Kidney (tissue), 14 donors: ENCODE results near the gene IFI27L2. TPM values are rescaled to one million over a fixed set of nuclear protein-coding genes. Genes with fewer than 3 reads are reported as not detected.

Source experiments
- DNase-seq, 5 donors: peaks; one replicate each; pipeline ENCODE4 v3.0.0-alpha.2; 2013 to 2020
- FAIRE-seq: peaks from 2 replicates; lab custom pipeline; 2012; peaks lifted over from hg19 to GRCh38; lab: Jason Lieb, UNC
- H3K27ac ChIP-seq, 2 donors: one replicate each; pipeline ENCODE4 v1.7.0; 2013; ENCODE audit warnings: low read depth in 2 of 2, low read length in 2 of 2, inconsistent platforms in 1 of 2
- H3K27me3 ChIP-seq: one replicate; pipeline ENCODE4 v1.7.1; 2013; ENCODE audit warnings: low read length, inconsistent platforms; ENCODE audit not compliant: control insufficient read depth, insufficient read depth
- H3K36me3 ChIP-seq, 3 donors: one replicate each; pipeline versions ENCODE4 v1.7.0 to v1.7.1; 2013; ENCODE audit warnings: low read length in 3 of 3, control low read depth in 1 of 3, inconsistent platforms in 1 of 3; ENCODE audit not compliant: insufficient read depth in 3 of 3, control insufficient read depth in 2 of 3
- H3K4me1 ChIP-seq, 3 donors: one replicate each; pipeline versions ENCODE4 v1.7.0 to v1.7.1; 2013; ENCODE audit warnings: low read length in 3 of 3, inconsistent platforms in 1 of 3, low read depth in 1 of 3; ENCODE audit not compliant: control insufficient read depth in 2 of 3, insufficient read depth in 2 of 3
- H3K4me3 ChIP-seq, 3 donors: one replicate each; pipeline versions ENCODE4 v1.7.0 to v1.8.1; 2013; ENCODE audit warnings: low read length in 3 of 3, control low read depth in 1 of 3, inconsistent platforms in 1 of 3
- H3K9ac ChIP-seq, 3 donors: one replicate each; pipeline versions ENCODE4 v1.7.0 to v1.7.1; 2013; ENCODE audit warnings: low read length in 3 of 3, control low read depth in 1 of 3, inconsistent platforms in 1 of 3
- H3K9me3 ChIP-seq, 3 donors: one replicate each; pipeline versions ENCODE4 v1.7.0 to v1.7.1; 2013; ENCODE audit warnings: low read length in 3 of 3, control low read depth in 1 of 3, inconsistent platforms in 1 of 3; ENCODE audit not compliant: control insufficient read depth in 2 of 3, insufficient read depth in 1 of 3
- CTCF ChIP-seq: IDR thresholded peaks from 3 replicates; pipeline ENCODE4 v1.5.1; 2012; ENCODE audit warnings: mild to moderate bottlenecking, moderate library complexity, borderline replicate concordance; ENCODE audit not compliant: insufficient read depth; ENCODE audit errors: extremely low read depth
- intact Hi-C: fragments of 100-400 bp; cut with DNase I; formaldehyde crosslinking; loops from one replicate; pipeline ENCODE4 v1.11.1; 2022
- polyA plus RNA-seq: library from polyadenylated mRNA; stranded (reverse); fragments of 350-450 nt; fragmentation: Illumina TruSeq; extraction: RNeasy Lipid Tissue Mini Kit (QIAGEN cat#74804); gene quantifications from one replicate; pipeline ENCODE4 v1.2.3, GENCODE V29; 2014; ENCODE audit warnings: low read depth, low replicate concordance; ENCODE audit not compliant: insufficient read depth
- total RNA-seq: library from RNA; stranded (reverse); fragmentation: NEBNext Ultra II Directional; extraction: Animal tissue kit (Norgen Biotek cat#: 25700); gene quantifications from one replicate; pipeline ENCODE4 v1.2.1, GENCODE V29; 2021
- donor health status: control.
- donor health status: control.
- donor health status: control.
- donor health status: control.
- donor health status: control.
- donor health status: DM: yes; HTN: yes; CAD: no.
- donor health status: Normal renal cell carcinoma (clear cell type).

Gene IFI27L2
- total and polyA plus RNA-seq, 2 donors from 2014 or later, result 28.2 to 223 TPM

- Histone ChIP-seq H3K9me3 (peaks cover 0 to 9% (median 0%) of the 10 kb centered on the region in 3 donors), H3K4me3 (no peak overlapping the region), H3K9ac (no peak overlapping the region), H3K27me3 (no peaks in the 10 kb centered on the region), H3K36me3 (no peaks in the 10 kb centered on the region), H3K4me1 (peaks cover 0 to 3% (median 0%) of the 10 kb centered on the region in 3 donors), H3K27ac (peak overlapping the region; percentile 11 to 29)
- no peak for FAIRE-seq
- TF ChIP-seq CTCF, result no peak
- peak in 2 of 5 donors; percentile 12 to 20 for DNase-seq
- intact Hi-C loops, result no loop called here
These were observed 14.3 kb downstream of the IFI27L2 start for GRCh38 chr14:94115058-94115591.

- DNase-seq (peak in 1 of 5 donors; percentile 8), FAIRE-seq (no peak)
- Histone ChIP-seq H3K27me3 (no peaks in the 10 kb centered on the region), H3K4me1 (peaks cover 0 to 3% (median 0%) of the 10 kb centered on the region in 3 donors), H3K9ac (peak overlapping the region in 1 of 3 donors; percentile 22), H3K9me3 (peaks cover 0 to 6% (median 0%) of the 10 kb centered on the region in 3 donors), H3K4me3 (no peak overlapping the region), H3K36me3 (no peaks in the 10 kb centered on the region), H3K27ac (peak overlapping the region; percentile 11 to 29)
- no peak for TF ChIP-seq CTCF
- intact Hi-C loops, result no loop called here
These were observed 14.8 kb downstream of the IFI27L2 start for GRCh38 chr14:94114589-94115057.

GRCh38 chr14:94113908-94114588, 15.4 kb downstream of the IFI27L2 start:
- peak overlapping the region in 1 of 3 donors; percentile 4 for H3K4me3 ChIP-seq

More at GRCh38 chr14:94113908-94114588, 15.4 kb downstream of the IFI27L2 start:
- H3K36me3 ChIP-seq, result no peaks in the 10 kb centered on the region
- H3K9me3 ChIP-seq, result no peaks in the 10 kb centered on the region
- TF ChIP-seq CTCF, result no peak
- intact Hi-C loops, result no loop called here
- FAIRE-seq (no peak), DNase-seq (peak in 1 of 5 donors; percentile 4)
- H3K9ac ChIP-seq, result peak overlapping the region in 1 of 3 donors; percentile 22
- peaks cover 0 to 3% (median 0%) of the 10 kb centered on the region in 3 donors for H3K4me1 ChIP-seq
- H3K27me3 ChIP-seq, result no peaks in the 10 kb centered on the region
- H3K27ac ChIP-seq, result peak overlapping the region in 1 of 2 donors; percentile 29
